H1 (cell line): Measurements from ENCODE around the gene PRKAG1.

Source experiments
- POLR2A ChIP-seq, 2 experiments: IDR thresholded peaks; 1 replicate in 1 of 2; 2 replicates in 1 of 2; pipeline ENCODE4 v1.6.1; 2011; ENCODE audit warnings: low read depth in 2 of 2, low read length in 2 of 2, mild to moderate bottlenecking in 2 of 2; ENCODE audit errors: control extremely low read depth in 1 of 2
- RAD21 ChIP-seq, 2 experiments: IDR thresholded peaks in 1 of 2; conservative IDR thresholded peaks in 1 of 2; 2 replicates each; pipeline ENCODE4 v1.6.1; 2011; ENCODE audit warnings: low read depth in 2 of 2, low read length in 2 of 2, improper control_type of control experiment in 1 of 2, inconsistent platforms in 1 of 2, mild to moderate bottlenecking in 1 of 2, moderate library complexity in 1 of 2

- TF ChIP-seq POLR2A (IDR thresholded peaks at IDR 0.05; ENCODE audit: control extremely low read depth in 1 of 2, low read depth in 2 of 2, low read length in 2 of 2) (no peak), RAD21 (IDR thresholded peaks at IDR 0.05 in 1 of 2, conservative IDR thresholded peaks at IDR 0.05 in 1 of 2; ENCODE audit: low read depth in 2 of 2, low read length in 2 of 2) (no peak)
Measured at GRCh38 chr12:48991247-48992050, 27.1 kb downstream of the PRKAG1 start.
